Measurements from ENCODE around the gene UBA3.

DNA sequence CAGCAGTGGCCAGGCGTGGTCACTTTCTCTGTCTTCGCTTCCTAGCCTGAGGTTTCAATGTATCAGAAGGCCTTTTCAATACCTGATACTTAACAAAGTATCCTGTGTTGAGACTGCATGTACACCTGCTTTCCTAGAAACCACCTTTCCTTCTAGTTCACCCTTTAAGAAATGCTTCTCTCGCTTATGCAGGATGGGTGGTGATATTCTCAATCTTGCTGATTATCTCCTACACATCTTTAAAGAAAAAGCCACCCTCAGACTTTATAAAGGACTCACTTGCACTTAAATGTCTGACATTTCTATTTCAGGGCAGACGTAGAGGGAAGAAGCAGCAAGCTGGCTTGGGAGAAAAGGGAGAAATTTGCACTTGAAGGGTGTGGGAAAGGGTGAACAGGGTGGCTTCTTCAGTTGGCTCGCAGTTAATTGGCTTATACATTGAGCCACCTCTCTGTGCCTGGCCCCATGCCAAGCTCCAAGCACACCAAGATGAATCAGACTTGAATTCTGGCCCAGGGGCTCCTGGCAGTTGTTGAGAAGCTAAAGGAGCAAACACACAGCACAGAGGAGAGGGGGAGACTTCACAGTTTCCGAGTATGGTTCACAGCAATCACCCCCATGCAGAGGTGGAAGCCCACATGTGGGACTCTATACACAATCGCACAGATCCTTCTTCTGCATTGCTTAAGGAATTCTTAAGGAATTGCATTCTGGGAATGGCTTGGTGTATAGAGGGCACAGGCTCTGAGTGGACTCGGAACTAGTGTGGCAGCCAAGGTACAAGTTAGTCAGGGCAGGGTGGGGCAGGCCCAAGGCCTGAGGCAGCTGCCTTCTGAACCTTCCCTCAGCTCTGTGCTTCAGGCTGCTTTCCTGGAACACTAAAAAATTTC, 5.9 kb upstream of the UBA3 start:
- TF ChIP-seq, protein P1, sequence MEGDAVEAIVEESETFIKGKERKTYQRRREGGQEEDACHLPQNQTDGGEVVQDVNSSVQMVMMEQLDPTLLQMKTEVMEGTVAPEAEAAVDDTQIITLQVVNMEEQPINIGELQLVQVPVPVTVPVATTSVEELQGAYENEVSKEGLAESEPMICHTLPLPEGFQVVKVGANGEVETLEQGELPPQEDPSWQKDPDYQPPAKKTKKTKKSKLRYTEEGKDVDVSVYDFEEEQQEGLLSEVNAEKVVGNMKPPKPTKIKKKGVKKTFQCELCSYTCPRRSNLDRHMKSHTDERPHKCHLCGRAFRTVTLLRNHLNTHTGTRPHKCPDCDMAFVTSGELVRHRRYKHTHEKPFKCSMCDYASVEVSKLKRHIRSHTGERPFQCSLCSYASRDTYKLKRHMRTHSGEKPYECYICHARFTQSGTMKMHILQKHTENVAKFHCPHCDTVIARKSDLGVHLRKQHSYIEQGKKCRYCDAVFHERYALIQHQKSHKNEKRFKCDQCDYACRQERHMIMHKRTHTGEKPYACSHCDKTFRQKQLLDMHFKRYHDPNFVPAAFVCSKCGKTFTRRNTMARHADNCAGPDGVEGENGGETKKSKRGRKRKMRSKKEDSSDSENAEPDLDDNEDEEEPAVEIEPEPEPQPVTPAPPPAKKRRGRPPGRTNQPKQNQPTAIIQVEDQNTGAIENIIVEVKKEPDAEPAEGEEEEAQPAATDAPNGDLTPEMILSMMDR (IDR thresholded peaks at IDR 0.05; ENCODE audit: low read depth, low read length, poor library complexity, severe bottlenecking) = no peak
- no peak for TF ChIP-seq EZH2phosphoT487 (IDR thresholded peaks at IDR 0.05; ENCODE audit: borderline replicate concordance, low read length)
